Measurements from ENCODE around the gene RAPGEF3. TPM values are rescaled to one million over a fixed set of nuclear protein-coding genes. Genes with fewer than 3 reads are reported as not detected.

The RAPGEF3 gene
- total RNA-seq, 4 donors from 2014 or later: 36.9 to 223 (median 48.5) TPM

DNA sequence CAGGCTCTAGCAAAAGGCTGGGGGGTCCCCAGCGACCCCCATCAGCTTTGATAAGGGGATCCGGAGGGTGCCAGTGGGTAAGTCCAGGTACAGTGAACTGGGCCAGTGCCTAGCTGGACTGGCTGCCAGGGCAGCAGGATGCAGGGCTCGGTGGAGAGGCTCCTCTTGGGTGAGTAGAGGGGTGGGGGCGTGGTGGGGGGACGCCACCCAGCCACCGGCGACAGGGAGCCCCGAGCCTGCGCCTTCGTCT lies 171 bp downstream of the RAPGEF3 start:
- no peak for TF ChIP-seq CTCF (IDR thresholded peaks at IDR 0.05; ENCODE audit: low read depth)

DNA sequence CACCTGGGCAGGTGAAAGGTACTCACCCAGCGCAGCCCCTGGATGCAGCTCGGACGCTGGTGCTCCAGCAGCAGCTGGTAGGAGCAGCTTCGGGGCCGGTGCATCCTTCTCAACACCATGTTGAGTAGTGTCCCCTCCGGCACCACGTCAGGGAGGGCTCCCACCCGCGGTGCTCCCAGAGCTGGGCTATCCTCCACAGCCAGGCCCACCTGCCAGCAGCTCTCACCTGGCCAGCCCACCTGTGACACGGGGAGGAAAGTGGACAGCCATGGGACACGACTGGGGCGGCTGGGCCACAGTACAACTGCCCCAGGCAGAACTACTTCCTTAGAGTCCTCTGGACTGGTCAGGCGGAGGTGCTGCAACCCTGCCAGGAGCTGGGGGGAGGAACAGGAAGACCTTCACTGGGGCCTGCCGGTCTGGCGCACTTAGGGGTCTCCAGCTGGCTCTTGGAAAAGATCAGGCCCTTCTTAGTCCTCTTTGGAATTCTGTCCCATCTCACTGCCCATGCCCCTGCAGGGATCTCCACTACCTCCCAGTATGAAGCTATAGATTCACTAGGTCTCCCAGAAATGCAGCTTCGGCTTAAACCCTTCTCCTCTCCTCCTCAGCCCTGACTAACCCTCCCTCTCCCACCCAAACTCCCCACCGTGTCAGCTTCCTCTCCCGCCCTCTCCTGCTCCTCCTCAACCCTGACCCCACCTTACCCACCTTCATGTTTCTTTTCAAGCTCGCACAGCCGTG lies 668 bp downstream of the RAPGEF3 start:
- no peak for TF ChIP-seq CTCF (IDR thresholded peaks at IDR 0.05; ENCODE audit: low read depth)

DNA sequence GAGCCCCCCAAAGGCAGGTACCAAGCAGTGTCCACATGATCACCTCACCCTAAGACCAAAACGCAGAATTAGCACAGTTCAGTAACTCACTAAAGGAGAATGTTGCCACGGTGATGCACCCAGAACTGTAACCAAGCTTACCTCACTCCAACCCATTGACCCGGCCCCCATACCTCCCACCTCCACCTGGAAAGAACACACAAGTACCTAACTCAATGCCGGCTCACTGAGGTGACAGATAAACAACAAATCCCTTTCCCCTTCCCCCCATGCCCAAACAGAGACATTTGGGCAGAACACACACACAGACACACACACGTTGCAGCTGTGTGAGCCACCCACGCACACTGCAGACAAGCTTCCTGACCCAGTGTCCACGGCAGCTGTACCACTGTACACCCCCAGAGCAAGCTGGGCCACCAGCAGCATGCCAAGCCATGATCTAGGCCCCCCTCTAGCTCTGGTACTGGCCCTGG lies 1.3 kb downstream of the RAPGEF3 start:
- no peak for TF ChIP-seq CTCF (IDR thresholded peaks at IDR 0.05; ENCODE audit: low read depth)

DNA sequence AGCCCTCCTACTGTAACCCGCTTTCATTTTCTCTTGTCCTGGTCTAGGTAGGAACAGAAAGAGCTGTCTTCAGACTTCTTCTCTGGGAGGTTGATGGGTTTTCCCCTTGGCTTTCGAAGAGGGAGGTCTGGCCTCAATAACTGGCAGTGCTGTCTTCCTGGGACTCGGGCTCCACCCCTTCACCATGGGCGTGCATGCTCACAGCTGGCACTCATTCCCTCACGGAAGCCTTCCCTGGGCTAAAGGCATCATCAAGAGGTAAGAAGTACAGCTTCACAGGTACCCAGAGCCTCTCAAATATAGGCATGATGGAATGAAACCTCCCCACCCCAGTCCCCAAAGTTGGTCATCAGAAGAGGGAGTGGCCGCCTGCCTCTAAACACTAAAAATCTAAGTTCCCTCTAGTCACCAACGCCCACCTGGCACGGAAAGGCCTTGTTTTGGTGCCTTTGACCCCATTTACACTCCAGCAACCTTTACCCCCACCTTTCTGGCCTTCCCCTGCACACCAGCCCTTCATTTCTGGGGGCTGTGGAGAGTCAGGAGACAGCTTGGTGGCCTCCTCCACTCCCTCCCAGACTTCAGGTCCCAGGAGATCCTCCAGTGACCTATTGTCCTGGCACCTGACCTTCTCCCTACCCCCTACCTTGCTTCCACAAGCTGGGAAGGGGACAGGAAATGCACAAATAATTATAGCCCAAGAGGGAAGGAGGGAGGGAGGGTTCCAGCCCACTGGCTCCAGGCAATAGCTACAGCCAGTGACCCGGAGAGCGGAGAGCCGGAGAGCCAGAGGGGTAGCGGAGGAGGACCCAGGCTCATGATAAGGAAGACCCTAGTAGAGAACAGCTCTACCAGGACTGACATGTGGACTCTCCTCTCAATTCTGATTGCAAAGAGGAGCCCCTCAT lies 2.8 kb downstream of the RAPGEF3 start:
- no peak for TF ChIP-seq CTCF (IDR thresholded peaks at IDR 0.05; ENCODE audit: low read depth)

DNA sequence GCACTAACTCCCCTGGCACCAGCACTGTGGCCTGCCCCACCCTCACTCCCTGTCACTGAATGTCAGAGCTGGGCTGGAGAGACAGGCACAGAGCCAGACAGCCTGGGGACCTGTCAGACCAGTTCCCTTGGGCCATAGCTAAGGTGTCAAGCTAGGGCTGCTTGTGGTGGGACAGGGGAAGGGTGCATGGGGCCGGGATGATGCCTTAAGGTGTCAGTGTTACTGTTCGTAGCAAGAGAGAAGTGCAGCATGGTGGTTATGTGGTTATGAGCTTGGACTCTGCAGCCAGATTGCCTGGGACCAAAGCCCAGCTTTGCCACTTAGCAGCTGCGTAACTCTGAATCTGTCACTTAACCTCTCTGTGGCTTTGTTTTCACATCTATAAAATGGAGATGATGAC lies 3.8 kb downstream of the RAPGEF3 start:
- TF ChIP-seq CTCF (IDR thresholded peaks at IDR 0.05; ENCODE audit: low read depth): no peak

DNA sequence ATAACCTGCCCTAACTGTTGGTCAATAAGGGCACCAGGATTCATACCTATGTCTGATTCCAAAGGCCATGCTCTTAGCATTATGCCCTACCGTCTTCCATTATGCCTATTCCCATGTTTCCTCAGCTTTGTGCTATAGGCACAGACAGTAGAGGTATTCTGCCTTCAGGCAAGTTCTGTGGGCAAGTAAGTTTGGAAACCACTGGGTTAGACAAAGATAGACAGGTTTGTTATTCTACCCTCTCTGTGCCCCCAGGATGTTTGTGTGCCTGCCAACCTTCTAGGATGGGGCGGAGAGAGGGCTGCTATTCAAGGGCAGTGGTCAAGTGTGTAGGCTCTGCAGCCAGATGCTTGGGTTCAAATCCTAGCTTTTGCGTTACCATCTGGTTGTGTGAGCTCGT lies 4.6 kb downstream of the RAPGEF3 start:
- TF ChIP-seq CTCF (IDR thresholded peaks at IDR 0.05; ENCODE audit: low read depth): no peak

All from subcutaneous adipose tissue (tissue), 4 donors.